Activated CD8-positive, alpha-beta T cell treated with anti-CD3 and anti-CD28 coated beads for 36 hours (primary cell): ENCODE data around the gene OSBPL8. TPM values are rescaled to one million over a fixed set of nuclear protein-coding genes. Genes with fewer than 3 reads are reported as not detected.

ENCODE experiments used
- ATAC-seq: fragments of 200-7000 bp; cut with Tn5 transposase; one replicate; pipeline ENCODE4 v1.10.0; 2021; ENCODE audit warnings: mild to moderate bottlenecking, moderate library complexity
- CTCF ChIA-PET: fragments of 350-600 bp; sonication (Branson Sonifier 250); formaldehyde crosslinking; loops from one replicate; lab custom pipeline; 2021; ENCODE audit warnings: antibody characterized with exemption; lab: Charles Lee
- POLR2A ChIA-PET: fragments of 350-600 bp; sonication (Branson Sonifier 250); formaldehyde crosslinking; loops from one replicate; lab custom pipeline; 2021; ENCODE audit warnings: antibody characterized with exemption; lab: Charles Lee
- DNase-seq: peaks from one replicate; pipeline ENCODE4 v3.0.0-alpha.2; 2020
- H3K27ac Mint-ChIP-seq: one replicate; pipeline ENCODE4 v1.8.0; 2021; ENCODE audit warnings: mild to moderate bottlenecking, mixed read lengths
- H3K27me3 Mint-ChIP-seq: one replicate; pipeline ENCODE4 v1.8.0; 2021; ENCODE audit warnings: mixed read lengths
- H3K36me3 Mint-ChIP-seq: one replicate; pipeline ENCODE4 v1.8.0; 2021; ENCODE audit warnings: low read depth, mixed read lengths
- H3K4me1 Mint-ChIP-seq: one replicate; pipeline ENCODE4 v1.8.0; 2021; ENCODE audit warnings: low read depth, mixed read lengths
- H3K4me3 Mint-ChIP-seq: one replicate; pipeline ENCODE4 v1.8.0; 2021; ENCODE audit warnings: mild to moderate bottlenecking, moderate library complexity, mixed read lengths
- H3K9me3 Mint-ChIP-seq: one replicate; pipeline ENCODE4 v1.8.0; 2021; ENCODE audit warnings: mixed read lengths
- intact Hi-C: fragments of 100-400 bp; cut with micrococcal nuclease; formaldehyde crosslinking; loops from one replicate; pipeline ENCODE4 v1.10.0; 2022
- total RNA-seq, 2 experiments: library from RNA; stranded (reverse); gene quantifications; one replicate each; pipeline ENCODE4 v1.2.3, GENCODE V29; 2021
- TF ChIP-seq, protein P1 (sequence below): fragments of 200-600 bp; IDR thresholded peaks from one replicate; pipeline ENCODE4 v1.8.0; 2022; ENCODE audit warnings: antibody characterized with exemption, mild to moderate bottlenecking

OSBPL8 gene
- total RNA-seq, 2 experiments from 2014 or later, result 81.1 to 85.6 TPM

- Mint-ChIP-seq H3K27me3 (peaks cover 11% of the 10 kb centered on the region), H3K4me3 (no peak overlapping the region), H3K4me1 (no peaks in the 10 kb centered on the region), H3K36me3 (no peaks in the 10 kb centered on the region), H3K27ac (no peak overlapping the region), H3K9me3 (no peaks in the 10 kb centered on the region)
- no peak for ATAC-seq
- ChIA-PET POLR2A (interaction anchor here (0.5 kb wide), 1 partner anchor 113 kb away, joined by 3 read pairs; no protein-coding TSS in a partner anchor), CTCF (no interaction called here)
- TF ChIP-seq, protein P1, sequence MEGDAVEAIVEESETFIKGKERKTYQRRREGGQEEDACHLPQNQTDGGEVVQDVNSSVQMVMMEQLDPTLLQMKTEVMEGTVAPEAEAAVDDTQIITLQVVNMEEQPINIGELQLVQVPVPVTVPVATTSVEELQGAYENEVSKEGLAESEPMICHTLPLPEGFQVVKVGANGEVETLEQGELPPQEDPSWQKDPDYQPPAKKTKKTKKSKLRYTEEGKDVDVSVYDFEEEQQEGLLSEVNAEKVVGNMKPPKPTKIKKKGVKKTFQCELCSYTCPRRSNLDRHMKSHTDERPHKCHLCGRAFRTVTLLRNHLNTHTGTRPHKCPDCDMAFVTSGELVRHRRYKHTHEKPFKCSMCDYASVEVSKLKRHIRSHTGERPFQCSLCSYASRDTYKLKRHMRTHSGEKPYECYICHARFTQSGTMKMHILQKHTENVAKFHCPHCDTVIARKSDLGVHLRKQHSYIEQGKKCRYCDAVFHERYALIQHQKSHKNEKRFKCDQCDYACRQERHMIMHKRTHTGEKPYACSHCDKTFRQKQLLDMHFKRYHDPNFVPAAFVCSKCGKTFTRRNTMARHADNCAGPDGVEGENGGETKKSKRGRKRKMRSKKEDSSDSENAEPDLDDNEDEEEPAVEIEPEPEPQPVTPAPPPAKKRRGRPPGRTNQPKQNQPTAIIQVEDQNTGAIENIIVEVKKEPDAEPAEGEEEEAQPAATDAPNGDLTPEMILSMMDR, result no peak
- intact Hi-C loops, result no loop called here
- DNase-seq, result no peak
Observed at GRCh38 chr12:76313299-76313698, 246.3 kb downstream of the OSBPL8 start.

GRCh38 chr12:76312315-76312714 is 247.3 kb downstream of the OSBPL8 start:
- Mint-ChIP-seq H3K27ac (no peak overlapping the region), H3K4me1 (no peaks in the 10 kb centered on the region), H3K27me3 (peaks cover 11% of the 10 kb centered on the region), H3K4me3 (no peak overlapping the region), H3K36me3 (no peaks in the 10 kb centered on the region), H3K9me3 (no peaks in the 10 kb centered on the region)
- ChIA-PET CTCF (no interaction called here), POLR2A (no interaction called here)
- intact Hi-C loops, result no loop called here
- TF ChIP-seq, protein P1, result no peak
- ATAC-seq, result no peak
- DNase-seq, result no peak

GRCh38 chr12:76311796-76312195 is 247.8 kb downstream of the OSBPL8 start:
- Mint-ChIP-seq H3K27me3 (peaks cover 11% of the 10 kb centered on the region), H3K4me1 (no peaks in the 10 kb centered on the region), H3K9me3 (no peaks in the 10 kb centered on the region), H3K36me3 (no peaks in the 10 kb centered on the region), H3K27ac (no peak overlapping the region), H3K4me3 (no peak overlapping the region)
- intact Hi-C loops, result no loop called here
- no peak for DNase-seq
- TF ChIP-seq, protein P1, result no peak
- no peak for ATAC-seq
- ChIA-PET POLR2A (no interaction called here), CTCF (no interaction called here)

DNA sequence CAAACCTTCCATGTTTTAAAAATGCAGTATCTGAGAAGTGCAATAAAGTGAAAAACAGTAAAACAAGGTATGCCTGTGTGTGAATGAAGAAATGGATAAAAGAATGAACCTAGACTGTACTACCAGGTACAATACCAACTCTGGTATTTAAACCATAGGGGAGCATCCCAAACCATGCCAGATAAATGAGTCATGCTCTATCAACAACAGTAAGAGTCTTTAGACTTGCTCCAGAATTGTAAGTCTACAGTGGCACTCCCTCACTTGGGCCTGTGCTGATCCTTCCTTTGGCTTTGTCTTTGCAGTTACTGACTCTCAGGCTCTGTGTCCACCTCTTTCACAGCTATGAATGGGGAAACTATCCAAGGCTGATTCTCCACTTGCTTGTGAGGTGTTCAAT is 249.5 kb downstream of the OSBPL8 start:
- H3K9me3 Mint-ChIP-seq, result no peaks in the 10 kb centered on the region
- CTCF ChIA-PET, result no interaction called here
- no peak overlapping the region for H3K4me3 Mint-ChIP-seq
- H3K27ac Mint-ChIP-seq, result no peak overlapping the region
- H3K27me3 Mint-ChIP-seq, result peaks cover 11% of the 10 kb centered on the region
- intact Hi-C loops, result no loop called here
- H3K4me1 Mint-ChIP-seq, result no peaks in the 10 kb centered on the region
- TF ChIP-seq, protein P1, result no peak
- POLR2A ChIA-PET, result no interaction called here
- H3K36me3 Mint-ChIP-seq, result no peaks in the 10 kb centered on the region
- DNase-seq, result no peak
- no peak for ATAC-seq

DNA sequence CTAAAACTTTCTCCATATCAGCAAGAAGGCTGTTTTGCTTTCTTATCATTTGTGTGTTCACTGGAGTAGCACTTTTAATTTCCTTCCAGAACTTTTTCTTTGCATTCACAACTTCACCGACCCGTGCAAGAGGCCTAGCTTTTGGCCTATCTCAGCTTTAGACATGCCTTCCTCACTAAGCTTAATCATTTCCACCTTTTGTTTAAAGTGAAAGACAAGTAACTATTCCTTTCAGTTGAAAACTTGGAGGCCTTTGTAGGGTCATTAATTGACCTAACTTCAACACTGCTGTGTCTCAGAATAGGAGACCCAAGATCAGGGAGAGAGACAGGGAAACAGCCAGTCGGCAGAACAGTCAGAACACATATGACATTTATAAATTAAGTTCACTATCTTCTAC is 250.7 kb downstream of the OSBPL8 start:
- ChIA-PET CTCF (interaction anchor here (1.1 kb wide), 1 partner anchor 278 kb away, joined by 3 read pairs; no protein-coding TSS in a partner anchor), POLR2A (no interaction called here)
- peaks cover 11% of the 10 kb centered on the region for H3K27me3 Mint-ChIP-seq
- H3K36me3 Mint-ChIP-seq, result no peaks in the 10 kb centered on the region
- TF ChIP-seq, protein P1, result no peak
- H3K4me1 Mint-ChIP-seq, result peaks cover 3% of the 10 kb centered on the region
- intact Hi-C loops, result no loop called here
- ATAC-seq (no peak), DNase-seq (no peak)
- no peak overlapping the region for H3K4me3 Mint-ChIP-seq
- H3K9me3 Mint-ChIP-seq, result no peaks in the 10 kb centered on the region
- no peak overlapping the region for H3K27ac Mint-ChIP-seq
